Mesothelial cell of epicardium (in vitro differentiated cells): ENCODE results near the gene UBXN7. TPM values are rescaled to one million over a fixed set of nuclear protein-coding genes. Genes with fewer than 3 reads are reported as not detected.
"Not testable (repeated sequence)": the region's sequence is repeated elsewhere in the genome, so short reads cannot be mapped to it uniquely, and the experiment has no call there.

Experiments
- DNase-seq, 2 experiments: peaks; one replicate each; pipeline ENCODE4 v3.0.0; 2021; ENCODE audit warnings: low spot score in 2 of 2; ENCODE audit not compliant: unreplicated experiment in 2 of 2
- H3K27ac Mint-ChIP-seq: 2 replicates; pipeline ENCODE4 v1.8.0; 2021; ENCODE audit warnings: mixed read lengths
- H3K27me3 Mint-ChIP-seq: 2 replicates; pipeline ENCODE4 v1.8.0; 2021; ENCODE audit warnings: low read depth, mixed read lengths
- H3K36me3 Mint-ChIP-seq: 2 replicates; pipeline ENCODE4 v1.8.0; 2021; ENCODE audit warnings: mixed read lengths
- H3K4me1 Mint-ChIP-seq: 2 replicates; pipeline ENCODE4 v1.8.0; 2021; ENCODE audit warnings: mixed read lengths
- H3K4me3 Mint-ChIP-seq: 2 replicates; pipeline ENCODE4 v1.8.0; 2021; ENCODE audit warnings: mild to moderate bottlenecking, moderate library complexity, mixed read lengths
- H3K9me3 Mint-ChIP-seq: 2 replicates; pipeline ENCODE4 v1.8.0; 2021; ENCODE audit warnings: mixed read lengths
- total RNA-seq: library from RNA; stranded (reverse); gene quantifications from 3 replicates; pipeline ENCODE4 v1.2.1, GENCODE V29; 2021
- TF ChIP-seq, protein P1 (sequence below): fragments of 200-600 bp; sonication (generic); IDR thresholded peaks from one replicate; pipeline ENCODE4 v1.5.0; 2021; ENCODE audit warnings: antibody characterized with exemption; ENCODE audit not compliant: unreplicated experiment

UBXN7 gene
- total RNA-seq, 1 donor from 2014 or later, result 109 TPM

DNA sequence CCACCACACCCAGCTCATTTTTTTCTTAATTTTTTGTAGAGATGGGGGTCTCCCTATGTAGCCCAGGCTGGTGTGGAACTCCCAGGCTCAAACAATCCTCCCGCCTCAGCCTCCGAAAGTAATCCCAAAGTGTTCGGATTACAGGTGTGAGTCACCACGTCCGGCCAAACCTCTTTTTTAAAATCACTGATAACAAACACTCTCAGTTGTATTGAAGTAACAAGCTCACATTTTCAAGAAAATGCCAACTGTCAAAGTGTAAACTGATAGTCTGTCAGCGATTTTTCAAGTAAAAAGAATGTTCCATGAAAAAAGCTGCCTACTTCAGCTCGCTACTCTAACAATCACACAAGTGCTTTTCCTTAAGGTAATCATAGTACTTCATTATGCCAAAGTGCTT, 33.4 kb downstream of the UBXN7 start:
- Mint-ChIP-seq H3K27ac (peak overlapping the region; percentile 47), H3K4me3 (no peak overlapping the region), H3K9me3 (no peaks in the 10 kb centered on the region), H3K4me1 (peaks cover 3% of the 10 kb centered on the region), H3K27me3 (no peaks in the 10 kb centered on the region), H3K36me3 (peaks cover 45% of the 10 kb centered on the region)
- TF ChIP-seq, protein P1, sequence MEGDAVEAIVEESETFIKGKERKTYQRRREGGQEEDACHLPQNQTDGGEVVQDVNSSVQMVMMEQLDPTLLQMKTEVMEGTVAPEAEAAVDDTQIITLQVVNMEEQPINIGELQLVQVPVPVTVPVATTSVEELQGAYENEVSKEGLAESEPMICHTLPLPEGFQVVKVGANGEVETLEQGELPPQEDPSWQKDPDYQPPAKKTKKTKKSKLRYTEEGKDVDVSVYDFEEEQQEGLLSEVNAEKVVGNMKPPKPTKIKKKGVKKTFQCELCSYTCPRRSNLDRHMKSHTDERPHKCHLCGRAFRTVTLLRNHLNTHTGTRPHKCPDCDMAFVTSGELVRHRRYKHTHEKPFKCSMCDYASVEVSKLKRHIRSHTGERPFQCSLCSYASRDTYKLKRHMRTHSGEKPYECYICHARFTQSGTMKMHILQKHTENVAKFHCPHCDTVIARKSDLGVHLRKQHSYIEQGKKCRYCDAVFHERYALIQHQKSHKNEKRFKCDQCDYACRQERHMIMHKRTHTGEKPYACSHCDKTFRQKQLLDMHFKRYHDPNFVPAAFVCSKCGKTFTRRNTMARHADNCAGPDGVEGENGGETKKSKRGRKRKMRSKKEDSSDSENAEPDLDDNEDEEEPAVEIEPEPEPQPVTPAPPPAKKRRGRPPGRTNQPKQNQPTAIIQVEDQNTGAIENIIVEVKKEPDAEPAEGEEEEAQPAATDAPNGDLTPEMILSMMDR, result no peak
- DNase-seq, result no peak

GRCh38 chr3:196397941-196398340, 34.3 kb downstream of the UBXN7 start:
- peaks cover 3% of the 10 kb centered on the region for H3K4me1 Mint-ChIP-seq

GRCh38 chr3:196390116-196390515, 42.1 kb downstream of the UBXN7 start:
- DNase-seq, result no peak
- Mint-ChIP-seq H3K4me3 (no peak overlapping the region), H3K27me3 (no peaks in the 10 kb centered on the region), H3K9me3 (peaks cover 14% of the 10 kb centered on the region), H3K36me3 (peaks cover 69% of the 10 kb centered on the region), H3K27ac (no peak overlapping the region), H3K4me1 (no peaks in the 10 kb centered on the region)
- TF ChIP-seq, protein P1, result no peak

More at GRCh38 chr3:196397941-196398340, 34.3 kb downstream of the UBXN7 start:
- Mint-ChIP-seq H3K27ac (no peak overlapping the region), H3K4me3 (no peak overlapping the region), H3K36me3 (peaks cover 51% of the 10 kb centered on the region), H3K27me3 (no peaks in the 10 kb centered on the region), H3K9me3 (no peaks in the 10 kb centered on the region)
- no peak for DNase-seq
- TF ChIP-seq, protein P1, result no peak

GRCh38 chr3:196388956-196389355, 43.3 kb downstream of the UBXN7 start:
- Mint-ChIP-seq H3K36me3 (peaks cover 75% of the 10 kb centered on the region), H3K27ac (no peak overlapping the region), H3K4me1 (no peaks in the 10 kb centered on the region), H3K9me3 (peaks cover 22% of the 10 kb centered on the region), H3K4me3 (no peak overlapping the region), H3K27me3 (no peaks in the 10 kb centered on the region)
- TF ChIP-seq, protein P1, result no peak
- DNase-seq, result no peak

GRCh38 chr3:196387941-196388340, 44.3 kb downstream of the UBXN7 start:
- not testable (repeated sequence) for H3K27ac Mint-ChIP-seq, H3K4me3 Mint-ChIP-seq, H3K4me1 Mint-ChIP-seq, H3K27me3 Mint-ChIP-seq, DNase-seq
- Mint-ChIP-seq H3K36me3 (peaks cover 78% of the 10 kb centered on the region), H3K9me3 (peaks cover 32% of the 10 kb centered on the region)

DNA sequence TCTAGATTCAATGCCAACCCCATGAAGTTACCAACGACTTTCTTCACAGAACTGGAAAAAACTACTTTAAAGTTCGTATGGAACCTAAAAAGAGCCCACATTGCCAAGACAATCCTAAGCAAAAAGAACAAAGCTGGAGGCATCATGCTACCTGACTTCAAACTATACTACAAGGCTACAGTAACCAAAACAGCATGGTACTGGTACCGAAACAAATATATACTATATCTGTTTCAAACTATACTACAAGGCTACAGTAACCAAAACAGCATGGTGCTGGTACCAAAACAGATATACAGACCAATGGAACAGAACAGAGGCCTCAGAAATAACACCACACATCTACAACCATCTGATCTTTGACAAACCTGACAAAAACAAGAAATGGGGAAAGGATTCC, 45.4 kb downstream of the UBXN7 start:
- peaks cover 83% of the 10 kb centered on the region for H3K36me3 Mint-ChIP-seq
- H3K9me3 Mint-ChIP-seq, result peaks cover 37% of the 10 kb centered on the region
- not testable (repeated sequence) for H3K4me3 Mint-ChIP-seq, H3K27ac Mint-ChIP-seq, H3K4me1 Mint-ChIP-seq, H3K27me3 Mint-ChIP-seq, DNase-seq

DNA sequence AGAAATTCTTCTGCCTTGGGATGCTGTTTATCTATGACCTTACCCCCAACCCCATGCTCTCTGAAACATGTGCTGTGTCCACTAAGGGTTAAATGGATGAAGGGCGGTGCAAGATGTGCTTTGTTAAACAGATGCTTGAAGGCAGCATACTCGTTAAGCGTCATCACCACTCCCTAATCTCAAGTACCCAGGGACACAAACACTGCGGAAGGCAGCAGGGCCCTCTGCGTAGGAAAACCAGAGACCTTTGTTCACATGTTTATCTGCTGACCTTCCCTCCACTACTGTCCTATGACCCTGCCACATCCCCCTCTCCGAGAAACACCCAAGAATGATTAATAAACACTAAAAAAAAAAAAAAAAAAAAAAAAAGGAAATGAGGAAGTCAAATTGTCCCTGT, 46.2 kb downstream of the UBXN7 start:
- Mint-ChIP-seq H3K9me3 (peaks cover 42% of the 10 kb centered on the region), H3K36me3 (peaks cover 88% of the 10 kb centered on the region)
- not testable (repeated sequence) for H3K27me3 Mint-ChIP-seq, H3K27ac Mint-ChIP-seq, H3K4me1 Mint-ChIP-seq, H3K4me3 Mint-ChIP-seq, DNase-seq

DNA sequence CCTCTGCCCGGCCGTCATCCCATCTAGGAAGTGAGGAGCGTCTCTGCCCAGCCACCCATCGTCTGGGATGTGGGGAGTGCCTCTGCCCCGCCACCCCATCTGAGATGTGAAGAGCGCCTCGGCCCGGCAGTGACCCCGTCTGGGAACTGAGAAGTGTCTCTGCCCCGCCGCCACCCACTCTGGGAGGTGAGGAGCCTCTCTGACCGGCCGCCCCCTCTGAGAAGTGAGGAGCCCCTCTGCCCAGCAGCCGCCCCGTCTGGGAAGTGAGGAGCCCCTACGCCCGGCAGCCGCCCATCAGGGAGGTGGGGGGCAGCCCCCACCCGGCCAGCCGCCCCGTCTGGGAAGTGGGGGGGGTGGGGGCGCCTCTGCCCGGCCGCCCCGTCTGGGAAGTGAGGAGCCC, 46.8 kb downstream of the UBXN7 start:
- not testable (repeated sequence) for H3K4me3 Mint-ChIP-seq, H3K27ac Mint-ChIP-seq, H3K27me3 Mint-ChIP-seq, DNase-seq, H3K4me1 Mint-ChIP-seq
- Mint-ChIP-seq H3K36me3 (peaks cover 88% of the 10 kb centered on the region), H3K9me3 (peaks cover 43% of the 10 kb centered on the region)
